Neuronal stem cell (in vitro differentiated cells): Measurements from ENCODE around the gene RTP5.

Source experiments
- DNase-seq: peaks from one replicate; pipeline ENCODE4 v3.0.0-alpha.2; 2013; ENCODE audit warnings: low spot score
- H2AFZ ChIP-seq: one replicate; pipeline ENCODE4 v1.6.1; 2013; ENCODE audit warnings: mild to moderate bottlenecking, low read length, inconsistent platforms
- H2AK5ac ChIP-seq: 2 replicates; pipeline ENCODE4 v1.6.1; 2013; ENCODE audit warnings: low read depth, mild to moderate bottlenecking, inconsistent platforms, low read length, moderate library complexity, mixed read lengths
- H2BK120ac ChIP-seq: 2 replicates; pipeline ENCODE4 v1.6.1; 2013; ENCODE audit warnings: low read depth, mild to moderate bottlenecking, inconsistent platforms, low read length, moderate library complexity, mixed read lengths
- H2BK12ac ChIP-seq: one replicate; pipeline ENCODE4 v1.6.1; 2013; ENCODE audit warnings: low read length, inconsistent platforms
- H2BK15ac ChIP-seq: 2 replicates; pipeline ENCODE4 v1.6.1; 2013; ENCODE audit warnings: mild to moderate bottlenecking, low read length, inconsistent platforms, mixed read lengths
- H2BK5ac ChIP-seq: one replicate; pipeline ENCODE4 v1.6.1; 2013; ENCODE audit warnings: inconsistent platforms, mild to moderate bottlenecking, low read length, moderate library complexity
- H3K14ac ChIP-seq: one replicate; pipeline ENCODE4 v1.6.1; 2013; ENCODE audit warnings: low read length, inconsistent platforms
- H3K18ac ChIP-seq: 2 replicates; pipeline ENCODE4 v1.6.1; 2013; ENCODE audit warnings: low read length, inconsistent platforms
- H3K23ac ChIP-seq: 2 replicates; pipeline ENCODE4 v1.6.1; 2013; ENCODE audit warnings: low read depth, mild to moderate bottlenecking, mixed read lengths, low read length, inconsistent platforms; ENCODE audit not compliant: poor library complexity
- H3K27ac ChIP-seq: replicated peaks from 3 replicates; pipeline ENCODE4 v1.5.1; 2013; ENCODE audit warnings: low read length, inconsistent platforms
- H3K27me3 ChIP-seq, 3 experiments: 2 replicates each; pipeline ENCODE4 v1.6.1; 2013; ENCODE audit warnings: low read length in 3 of 3, mild to moderate bottlenecking in 2 of 3, inconsistent platforms in 1 of 3, low read depth in 1 of 3, mixed read lengths in 1 of 3, moderate library complexity in 1 of 3; ENCODE audit not compliant: control insufficient read depth in 3 of 3, insufficient read depth in 3 of 3
- H3K36me3 ChIP-seq, 2 donors: replicated peaks in 1 of 2; 2 replicates each; pipeline ENCODE4 v1.6.1; 2013; ENCODE audit warnings: low read length in 2 of 2; ENCODE audit not compliant: control insufficient read depth in 2 of 2, insufficient read depth in 2 of 2
- H3K4ac ChIP-seq: 2 replicates; pipeline ENCODE4 v1.6.1; 2013; ENCODE audit warnings: inconsistent platforms, mild to moderate bottlenecking, low read length, moderate library complexity
- H3K4me1 ChIP-seq, 2 donors: 1 replicate in 1 of 2; 2 replicates in 1 of 2; pipeline ENCODE4 v1.6.1; 2013; ENCODE audit warnings: low read length in 2 of 2, low read depth in 1 of 2; ENCODE audit not compliant: control insufficient read depth in 2 of 2, insufficient read depth in 1 of 2
- H3K4me2 ChIP-seq: one replicate; pipeline ENCODE4 v1.6.1; 2013; ENCODE audit warnings: mild to moderate bottlenecking, low read length, inconsistent platforms; ENCODE audit not compliant: insufficient read depth, poor library complexity, severe bottlenecking
- H3K4me3 ChIP-seq, 2 donors: 2 replicates each; pipeline ENCODE4 v1.5.1; 2013; ENCODE audit warnings: low read length in 2 of 2, mild to moderate bottlenecking in 2 of 2, inconsistent platforms in 1 of 2, moderate library complexity in 1 of 2
- H3K79me1 ChIP-seq: one replicate; pipeline ENCODE4 v1.6.1; 2013; ENCODE audit warnings: low read depth, mild to moderate bottlenecking, inconsistent platforms, low read length, moderate library complexity
- H3K9ac ChIP-seq: one replicate; pipeline ENCODE4 v1.6.1; 2013; ENCODE audit warnings: mild to moderate bottlenecking, low read depth, low read length, inconsistent platforms; ENCODE audit not compliant: poor library complexity
- H3K9me3 ChIP-seq, 2 donors: replicated peaks in 1 of 2; 2 replicates each; pipeline versions ENCODE3 to v1.6.1; 2013; ENCODE audit warnings: low read length in 2 of 2, mild to moderate bottlenecking in 2 of 2, inconsistent platforms in 1 of 2, low read depth in 1 of 2, mixed read lengths in 1 of 2, moderate library complexity in 1 of 2; ENCODE audit not compliant: control insufficient read depth in 2 of 2, insufficient read depth in 1 of 2
- H4K8ac ChIP-seq: one replicate; pipeline ENCODE4 v1.6.1; 2013; ENCODE audit warnings: low read depth, mild to moderate bottlenecking, inconsistent platforms, low read length, moderate library complexity
- H4K91ac ChIP-seq: one replicate; pipeline ENCODE4 v1.6.1; 2013; ENCODE audit warnings: low read length, low read depth, mild to moderate bottlenecking, inconsistent platforms; ENCODE audit not compliant: poor library complexity
- WGBS, 2 donors: extraction: QIAGEN DNeasy Blood & Tissue Kit; methylation state at CpG; one replicate each; pipeline ENCODE4 v1.1.7; 2013; ENCODE audit warnings: missing lambda C conversion rate in 2 of 2, mixed read lengths in 1 of 2; ENCODE audit not compliant: insufficient read length in 2 of 2, insufficient replicate concordance in 1 of 2; ENCODE audit errors: extremely low coverage in 2 of 2; 5-methylcytosine and 5-hydroxymethylcytosine counted together

Gene RTP5

GRCh38 chr2:241842620-241843211 lies 26.8 kb upstream of the RTP5 start:
- Histone ChIP-seq H3K4me1 (peaks cover 0 to 6% of the 10 kb centered on the region in 2 donors), H2BK15ac (peak overlapping the region; percentile 92), H2AFZ (peak overlapping the region; percentile 16), H2BK12ac (peak overlapping the region; percentile 98), H4K8ac (no peak overlapping the region), H4K91ac (no peak overlapping the region), H3K18ac (peak overlapping the region; percentile 80), H2AK5ac (peak overlapping the region; percentile 76), H2BK120ac (no peak overlapping the region), H3K36me3 (no peaks in the 10 kb centered on the region), H3K14ac (no peak overlapping the region), H3K9me3 (no peaks in the 10 kb centered on the region), H3K4me2 (no peak overlapping the region), H3K23ac (no peak overlapping the region), H3K79me1 (no peaks in the 10 kb centered on the region), H2BK5ac (peak overlapping the region; percentile 39), H3K9ac (no peak overlapping the region), H3K4me3 (no peak overlapping the region), H3K27ac (no peak overlapping the region), H3K4ac (no peak overlapping the region), H3K27me3 (peaks cover 0 to 18% (median 17%) of the 10 kb centered on the region in 3 experiments)
- no CpG with 5 or more reads among the region's 29 CpGs for WGBS, 2 donors
- DNase-seq = no peak

- peak overlapping the region; percentile 92 for H3K18ac ChIP-seq
- no peak overlapping the region for H3K23ac ChIP-seq
- no peaks in the 10 kb centered on the region for H3K9me3 ChIP-seq
- H3K14ac ChIP-seq = peak overlapping the region; percentile 89
- no peaks in the 10 kb centered on the region for H3K36me3 ChIP-seq
- no peak overlapping the region for H3K4ac ChIP-seq
- H3K4me2 ChIP-seq = peak overlapping the region; percentile 18
- H4K91ac ChIP-seq = no peak overlapping the region
- no peaks in the 10 kb centered on the region for H3K79me1 ChIP-seq
- peaks cover 0 to 6% of the 10 kb centered on the region in 2 donors for H3K4me1 ChIP-seq
- peaks cover 0 to 17% (median 14%) of the 10 kb centered on the region in 3 experiments for H3K27me3 ChIP-seq
- peak overlapping the region; percentile 85 for H2BK15ac ChIP-seq
- DNase-seq = no peak
- no peak overlapping the region for H2BK12ac ChIP-seq
- H2AK5ac ChIP-seq = peak overlapping the region; percentile 76
- H2AFZ ChIP-seq = no peak overlapping the region
- H2BK5ac ChIP-seq = no peak overlapping the region
- no peak overlapping the region for H4K8ac ChIP-seq
- WGBS, 2 donors = no CpG with 5 or more reads among the region's 52 CpGs
- no peak overlapping the region for H2BK120ac ChIP-seq
- H3K9ac ChIP-seq = no peak overlapping the region
- H3K4me3 ChIP-seq = no peak overlapping the region
- H3K27ac ChIP-seq = no peak overlapping the region
These were observed 26.0 kb upstream of the RTP5 start for GRCh38 chr2:241843321-241844065.

- no peak overlapping the region for H2BK120ac ChIP-seq
- H3K27me3 ChIP-seq = peaks cover 0 to 17% (median 14%) of the 10 kb centered on the region in 3 experiments
- peak overlapping the region; percentile 55 for H3K4ac ChIP-seq
- no peak overlapping the region for H4K91ac ChIP-seq
- peak overlapping the region in 1 of 2 donors; percentile 72 for H3K4me3 ChIP-seq
- H2AFZ ChIP-seq = peak overlapping the region; percentile 68
- H3K9ac ChIP-seq = peak overlapping the region; percentile 60
- peak overlapping the region; percentile 66 for H3K4me2 ChIP-seq
- no peak overlapping the region for H2BK12ac ChIP-seq
- H3K18ac ChIP-seq = peak overlapping the region; percentile 85
- H3K14ac ChIP-seq = no peak overlapping the region
- peak; percentile 46 for DNase-seq
- peaks cover 0 to 6% of the 10 kb centered on the region in 2 donors for H3K4me1 ChIP-seq
- H3K23ac ChIP-seq = peak overlapping the region; percentile 65
- H4K8ac ChIP-seq = peak overlapping the region; percentile 43
- WGBS, 2 donors = no CpG with 5 or more reads among the region's 65 CpGs
- H3K27ac ChIP-seq = no peak overlapping the region
- H3K79me1 ChIP-seq = no peaks in the 10 kb centered on the region
- H2AK5ac ChIP-seq = peak overlapping the region; percentile 85
- H2BK15ac ChIP-seq = peak overlapping the region; percentile 92
- H3K36me3 ChIP-seq = no peaks in the 10 kb centered on the region
- no peaks in the 10 kb centered on the region for H3K9me3 ChIP-seq
- no peak overlapping the region for H2BK5ac ChIP-seq
These were observed 25.3 kb upstream of the RTP5 start for GRCh38 chr2:241844066-241844728.
